A549 (cell line): Measurements from ENCODE around the gene LRRC4C.

Experiments used
- CHD2 ChIP-seq: fragments of 150-350 bp; IDR thresholded peaks from 2 replicates; pipeline ENCODE4 v1.6.1; 2014; ENCODE audit warnings: low read length; ENCODE audit not compliant: partially characterized antibody
- CTCF ChIP-seq: fragments of >200 bp; sonication (Bioruptor Twin); formaldehyde crosslinking; IDR thresholded peaks from 3 replicates; pipeline ENCODE4 v1.5.1; 2016
- MAX ChIP-seq: IDR thresholded peaks from 2 replicates; pipeline ENCODE4 v1.6.1; 2012
- RAD21 ChIP-seq, 2 experiments: fragments of >200 bp in 1 of 2; sonication (Bioruptor Twin) in 1 of 2; formaldehyde crosslinking in 1 of 2; IDR thresholded peaks in 1 of 2; conservative IDR thresholded peaks in 1 of 2; 2 replicates in 1 of 2; 3 replicates in 1 of 2; pipeline ENCODE4 v1.6.1; 2012 to 2018; ENCODE audit warnings: inconsistent platforms in 1 of 2
- RFX5 ChIP-seq: fragments of 450-650 bp; IDR thresholded peaks from 2 replicates; pipeline ENCODE4 v1.7.1; 2014; ENCODE audit warnings: antibody characterized with exemption, mild to moderate bottlenecking, moderate library complexity

GRCh38 chr11:41081756-41082285 is 377.6 kb downstream of the LRRC4C start:
- no peak for TF ChIP-seq CTCF
- no peak for TF ChIP-seq RFX5
- TF ChIP-seq MAX = no peak
- no peak for TF ChIP-seq CHD2
- no peak for TF ChIP-seq RAD21 (conservative IDR thresholded peaks at IDR 0.05 in 1 of 2, IDR thresholded peaks at IDR 0.05 in 1 of 2)
